GM11168 (cell line): ENCODE data around the gene ANKLE1.

Experiments used
- in situ Hi-C: fragments of 300-500 bp; cut with MboI; formaldehyde crosslinking; loops from one replicate; pipeline ENCODE4 v1.12.0; 2022; ENCODE audit warnings: low sequenced_read_pairs; ENCODE audit not compliant: unreplicated experiment

The ANKLE1 gene

DNA sequence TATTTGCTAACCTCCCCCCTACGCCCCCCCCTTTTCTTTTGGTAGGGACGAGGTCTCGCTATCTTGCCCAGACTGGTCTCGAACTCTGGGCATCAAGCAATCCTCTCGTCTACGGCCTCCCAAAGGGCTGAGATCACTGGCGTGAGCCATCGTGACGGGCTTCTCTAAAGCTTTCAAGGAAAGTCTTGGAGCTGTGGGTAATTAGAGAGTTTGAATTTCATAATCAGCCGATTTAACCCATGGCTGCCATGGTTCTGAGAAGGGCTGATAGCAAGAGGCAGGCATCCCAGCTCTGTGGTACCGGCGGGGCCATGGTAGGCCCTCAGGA lies 22.2 kb downstream of the ANKLE1 start:
- in situ Hi-C loops, result no loop called here

DNA sequence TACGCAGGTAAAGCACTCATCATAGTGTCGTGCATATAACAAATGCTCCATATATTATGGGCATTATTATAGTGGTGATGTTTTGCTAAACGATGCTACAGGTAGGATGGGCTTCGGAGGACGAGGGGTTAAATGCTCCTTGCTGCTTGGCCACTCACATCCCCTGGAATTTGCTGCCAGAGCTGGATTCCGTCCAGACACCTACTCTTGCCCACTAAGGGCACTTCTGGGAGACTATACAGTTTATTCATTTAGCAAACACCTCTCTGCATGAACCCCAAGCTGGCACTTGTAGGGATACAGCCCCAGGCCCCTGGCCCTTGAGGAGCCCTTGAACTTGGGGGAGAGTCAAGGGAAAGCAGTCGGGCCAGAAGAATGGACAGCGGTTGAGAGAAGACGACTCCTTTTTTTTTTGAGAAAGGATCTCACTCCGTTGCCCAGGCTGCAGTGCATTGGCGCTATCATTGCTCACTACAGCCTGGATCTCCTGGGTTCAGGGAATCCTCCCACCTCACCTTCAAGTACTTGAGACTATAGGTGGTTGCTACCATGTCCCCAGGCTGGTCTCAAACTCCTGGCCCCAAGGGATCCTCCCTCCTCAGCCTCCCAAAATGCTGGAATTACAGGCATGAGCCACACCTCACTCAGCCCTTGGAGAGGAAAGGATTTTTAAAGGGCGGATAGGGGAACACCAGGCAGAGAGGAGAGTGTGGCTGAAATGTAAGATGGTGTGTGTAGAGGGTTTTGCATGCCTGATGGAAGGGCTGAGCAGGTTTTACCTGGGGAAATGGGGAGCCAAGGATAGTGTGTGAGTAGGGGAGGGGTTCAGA lies 22.9 kb downstream of the ANKLE1 start:
- in situ Hi-C loops, result no loop called here

DNA sequence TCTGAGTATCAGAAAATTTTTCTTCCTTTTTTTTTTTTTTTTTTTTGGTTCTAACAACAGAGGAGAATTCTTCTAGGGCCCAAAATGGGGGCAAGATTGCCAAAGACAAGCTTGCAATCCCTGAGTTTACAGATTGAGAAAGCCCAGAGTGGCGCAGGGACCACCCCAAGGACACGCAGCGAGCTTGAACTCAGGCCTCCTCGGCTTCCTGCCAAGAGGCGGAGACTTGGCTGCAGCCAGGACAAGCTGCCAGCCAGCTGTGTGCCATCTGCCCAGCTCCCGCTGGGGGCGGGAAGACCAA lies 23.5 kb downstream of the ANKLE1 start:
- in situ Hi-C loops, result no loop called here

- in situ Hi-C loops, result no loop called here
Observed at GRCh38 chr19:17305517-17306284, 24.0 kb downstream of the ANKLE1 start, which contains the start of gene MRPL34. TSS of gene MRPL34 (plus strand) at chr19:17305872. CDS start at chr19:17305893, 21 bp downstream.

DNA sequence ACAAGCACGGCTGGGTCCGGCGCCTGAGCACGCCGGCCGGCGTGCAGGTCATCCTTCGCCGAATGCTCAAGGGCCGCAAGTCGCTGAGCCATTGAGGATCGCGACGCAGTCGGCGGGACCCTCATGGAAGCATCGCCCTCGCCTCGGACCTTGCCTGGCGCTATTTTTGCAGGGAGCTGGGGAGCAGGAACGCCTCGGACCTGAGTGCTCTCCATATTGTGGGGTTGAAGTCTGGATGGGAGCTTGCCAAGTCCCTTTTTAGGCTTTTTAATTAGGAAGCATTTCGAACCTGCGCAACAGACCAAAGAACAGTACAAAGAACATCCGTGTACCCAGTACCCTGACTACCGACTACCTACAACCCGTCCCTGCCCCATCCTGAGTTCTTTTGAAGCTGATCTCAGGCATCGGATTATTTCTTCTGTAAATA lies 24.6 kb downstream of the ANKLE1 start:
- in situ Hi-C loops, result no loop called here

- in situ Hi-C loops, result no loop called here
Observed at GRCh38 chr19:17307876-17308377, 26.2 kb downstream of the ANKLE1 start.

GRCh38 chr19:17309198-17309964 lies 27.7 kb downstream of the ANKLE1 start, which contains the start of gene DDA1:
TSS of gene DDA1 (plus strand) at chr19:17309563. CDS start at chr19:17309655, 92 bp downstream.
- in situ Hi-C loops, result no loop called here

DNA sequence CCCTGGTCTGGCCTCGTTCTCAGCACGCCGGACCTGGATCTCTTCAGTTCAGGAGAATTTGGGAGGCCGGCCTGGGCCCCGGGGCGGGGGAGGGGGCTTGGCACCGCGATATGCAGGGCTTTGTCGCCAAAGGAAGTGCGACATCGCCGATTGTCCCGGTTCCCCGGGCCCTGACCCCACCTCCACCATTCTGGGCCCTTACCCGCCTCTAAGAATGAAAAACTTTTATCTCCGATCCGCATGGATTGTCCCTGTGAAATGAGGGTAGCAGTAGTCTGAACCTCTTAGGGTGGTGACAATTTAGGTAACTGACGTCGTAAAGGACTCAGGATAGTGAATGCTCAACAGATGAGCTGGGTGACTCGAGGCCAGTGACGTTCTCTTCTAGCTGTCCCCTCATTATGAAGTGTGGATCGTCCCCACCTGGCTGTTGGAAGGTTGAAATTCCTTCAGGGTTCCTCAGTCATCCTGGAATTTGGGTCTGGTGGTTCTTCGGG lies 28.3 kb downstream of the ANKLE1 start:
- in situ Hi-C loops, result no loop called here

- in situ Hi-C loops, result no loop called here
Observed at GRCh38 chr19:17311455-17312188, 29.9 kb downstream of the ANKLE1 start.

GRCh38 chr19:17312189-17313113 lies 30.8 kb downstream of the ANKLE1 start:
- in situ Hi-C loops, result no loop called here

GRCh38 chr19:17314007-17314593 lies 32.4 kb downstream of the ANKLE1 start:
- in situ Hi-C loops, result no loop called here

DNA sequence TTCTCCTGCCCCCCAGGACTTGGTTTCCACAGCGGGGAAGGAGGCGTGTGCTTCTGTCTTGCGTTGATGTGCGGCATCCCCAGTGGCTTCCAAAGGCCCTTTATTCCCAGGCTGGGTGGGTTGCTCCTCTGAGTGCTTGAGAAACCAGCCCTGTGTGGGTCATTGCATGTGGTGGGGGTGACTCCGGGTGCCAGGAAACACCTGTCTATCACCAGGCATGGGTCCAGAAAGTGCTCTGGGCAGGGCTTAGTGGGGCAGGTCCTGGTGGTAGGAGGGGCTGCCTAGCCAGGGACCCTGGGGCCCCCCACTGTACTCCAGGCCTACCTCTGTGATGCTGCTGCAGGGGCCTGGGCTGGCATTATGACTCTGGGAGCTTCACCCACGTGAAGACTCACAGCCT lies 37.3 kb downstream of the ANKLE1 start:
- in situ Hi-C loops, result no loop called here

DNA sequence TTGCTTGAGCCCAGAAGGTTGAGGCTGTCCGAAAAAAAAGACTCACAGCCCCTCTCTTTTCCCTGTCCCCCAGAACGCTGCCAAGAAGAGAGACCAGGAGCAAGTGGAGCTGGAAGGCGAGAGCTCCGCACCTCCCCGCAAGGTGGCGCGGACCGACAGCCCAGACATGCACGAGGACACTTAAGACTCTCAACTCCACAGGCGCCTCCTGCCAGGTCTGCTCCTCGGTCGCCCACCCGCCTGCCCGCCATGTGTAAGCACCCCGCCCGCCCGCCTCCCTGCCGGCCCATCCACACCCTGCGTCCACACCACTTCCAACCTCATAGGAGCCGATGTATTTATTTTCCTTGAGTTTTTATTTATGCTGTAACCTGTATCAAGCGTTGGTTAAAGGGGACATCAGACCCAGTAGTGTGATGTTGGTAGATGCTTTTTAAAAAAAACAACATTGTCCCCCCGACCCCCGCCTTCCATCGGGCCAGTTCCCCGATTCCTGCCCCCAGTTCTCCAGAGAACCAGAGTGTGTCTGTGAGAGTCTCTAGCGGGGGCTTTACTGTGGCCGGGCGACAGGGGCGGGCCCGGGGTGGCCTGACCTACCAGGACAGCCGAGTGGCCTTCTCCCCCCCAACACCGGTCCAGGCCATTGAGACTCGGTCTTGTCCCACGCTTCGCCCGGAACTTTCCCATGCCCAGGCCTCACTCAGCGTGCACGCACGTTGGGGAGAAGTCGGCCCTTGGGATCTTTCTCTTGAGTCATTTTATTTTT lies 38.0 kb downstream of the ANKLE1 start:
- in situ Hi-C loops, result no loop called here

DNA sequence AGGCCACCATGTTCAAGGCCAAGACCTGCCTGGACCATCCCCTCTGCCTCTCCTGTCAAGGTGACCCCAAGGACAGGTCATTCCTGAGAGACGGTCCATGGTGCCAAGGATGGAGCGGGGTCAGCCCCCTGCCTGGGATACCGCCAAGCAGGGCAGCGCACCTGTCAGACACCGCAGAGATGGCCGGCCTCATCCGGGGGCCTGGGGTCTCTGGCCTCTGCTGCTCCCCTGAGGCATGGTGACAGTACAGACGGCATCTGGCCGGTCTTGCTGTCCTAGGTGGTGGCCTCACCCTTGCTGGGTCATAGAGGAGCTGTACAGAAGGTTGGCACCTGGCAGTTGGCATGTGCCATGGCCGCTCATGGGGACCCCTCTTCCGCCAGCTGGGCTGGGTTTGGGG lies 38.7 kb downstream of the ANKLE1 start:
- in situ Hi-C loops, result no loop called here

DNA sequence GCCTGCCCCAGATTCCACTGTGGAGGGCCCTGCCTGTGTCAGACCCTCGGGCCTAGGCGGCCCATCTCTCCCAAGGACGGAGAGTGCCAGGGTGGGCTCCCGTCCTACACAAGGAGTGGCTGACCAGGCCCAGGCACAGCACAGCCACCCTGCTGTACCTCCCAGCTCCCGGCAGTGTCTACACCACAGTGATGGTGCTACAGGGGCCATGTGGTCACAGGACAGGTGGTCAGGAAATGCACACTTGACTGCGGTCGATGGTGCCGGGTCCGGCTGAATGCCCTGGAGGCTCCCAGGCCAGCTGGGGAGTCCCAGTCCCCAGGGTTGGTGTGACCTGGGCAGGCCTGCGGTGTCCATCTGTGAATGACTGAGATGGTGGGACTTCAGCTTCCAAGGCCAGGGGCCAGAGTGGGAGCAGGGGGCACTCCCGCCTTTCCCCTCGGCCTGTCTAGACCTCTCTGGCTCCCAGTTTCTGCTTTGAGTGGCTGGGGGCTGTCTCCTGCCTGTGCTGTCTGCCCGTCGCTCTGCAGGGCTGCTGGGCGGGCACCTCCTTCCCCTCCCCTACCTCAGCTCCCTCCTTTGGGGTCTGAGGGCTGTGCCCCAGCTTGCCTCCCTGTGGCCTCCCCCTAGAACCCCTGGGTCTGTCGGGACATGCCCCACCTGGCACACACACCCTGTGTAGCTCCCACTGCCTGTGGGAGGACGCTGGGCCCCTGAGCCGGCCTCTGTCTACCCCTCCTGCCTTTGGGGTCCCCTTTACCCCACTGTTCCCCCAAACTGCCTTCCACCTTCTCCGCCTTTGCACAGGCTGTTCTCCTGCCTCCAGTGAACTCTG lies 40.2 kb downstream of the ANKLE1 start:
- in situ Hi-C loops, result no loop called here

DNA sequence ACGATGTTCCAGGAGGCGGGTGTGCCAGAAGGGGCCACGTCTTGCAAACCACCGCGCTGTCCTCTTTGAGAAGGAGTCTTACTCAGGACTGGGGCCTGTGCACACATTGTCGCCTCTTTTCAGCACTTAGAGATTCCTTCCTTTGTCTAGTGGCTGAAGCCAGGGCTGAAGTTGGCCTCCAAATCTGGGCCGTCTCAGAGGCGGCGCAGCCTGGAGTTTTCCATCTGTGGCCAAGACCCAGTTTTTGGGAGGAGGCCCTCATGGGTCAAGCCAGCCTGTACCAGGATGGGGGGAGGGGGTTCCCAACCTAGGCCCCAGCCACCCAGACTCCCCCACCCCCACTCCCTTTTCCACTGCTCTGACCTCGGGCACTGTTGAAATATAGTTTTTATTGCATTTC lies 41.2 kb downstream of the ANKLE1 start:
- in situ Hi-C loops, result no loop called here
